Stimulated activated CD4-positive, alpha-beta T cell treated with anti-CD3 and anti-CD28 coated beads, Interleukin-4, amount 100 ng/mL, for 24 hours (primary cell): ENCODE results near the gene MBNL2.

Experiments
- DNase-seq: peaks from one replicate; pipeline ENCODE4 v3.0.0-alpha.2; 2020

MBNL2 gene

DNA sequence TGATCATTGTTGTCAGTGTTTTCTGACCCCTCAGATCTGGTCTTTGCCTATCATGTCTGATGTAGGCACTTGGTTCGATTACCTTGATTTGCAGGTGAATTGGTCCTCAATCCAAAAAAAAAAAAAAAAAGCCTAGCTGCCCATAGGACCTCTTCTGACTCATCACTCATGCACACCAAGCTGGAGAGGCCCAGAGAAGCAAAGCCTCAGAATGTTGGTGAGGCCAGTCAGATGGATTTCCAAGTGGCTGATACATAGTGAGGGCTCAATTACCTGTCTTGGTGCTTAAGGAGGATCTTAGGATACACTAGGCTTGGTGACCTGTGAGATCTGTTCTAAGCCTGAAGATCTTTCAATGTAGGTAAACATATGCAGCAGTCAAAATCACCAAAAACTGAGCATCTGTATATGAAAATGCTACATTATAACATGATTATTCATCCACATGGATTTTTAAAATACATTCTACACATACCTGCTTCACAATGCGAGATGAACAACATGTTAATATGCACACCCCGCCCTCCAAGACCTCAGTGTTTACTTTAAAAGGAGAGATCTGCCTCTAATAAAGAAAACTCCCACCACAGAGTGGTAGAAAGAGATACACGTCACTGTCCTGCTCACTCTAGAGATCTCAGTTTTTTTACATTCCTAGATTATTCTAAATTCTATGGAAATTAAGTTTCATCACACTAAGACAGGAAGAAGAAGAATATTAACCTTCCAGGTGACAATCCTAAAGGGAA lies 132.0 kb downstream of the MBNL2 start:
- no peak for DNase-seq

DNA sequence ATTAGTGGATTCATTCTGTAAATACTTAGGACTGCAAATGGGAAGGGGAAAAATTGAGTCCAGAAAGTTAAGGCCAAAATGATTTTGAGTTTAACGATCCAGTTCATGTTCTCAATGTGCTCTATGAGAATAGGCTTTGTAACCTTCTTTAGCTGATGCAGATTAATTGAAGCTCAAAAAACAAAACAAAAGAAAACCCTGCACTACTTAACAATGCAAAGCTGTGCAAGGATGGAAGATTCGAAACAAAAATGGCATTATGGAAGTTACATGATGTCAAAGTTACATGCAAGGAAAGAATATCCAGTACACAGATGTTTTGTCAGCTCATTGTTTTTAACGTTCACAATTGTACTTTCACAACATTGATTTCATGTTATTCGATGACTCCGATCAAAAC lies 132.7 kb downstream of the MBNL2 start:
- no peak for DNase-seq

DNA sequence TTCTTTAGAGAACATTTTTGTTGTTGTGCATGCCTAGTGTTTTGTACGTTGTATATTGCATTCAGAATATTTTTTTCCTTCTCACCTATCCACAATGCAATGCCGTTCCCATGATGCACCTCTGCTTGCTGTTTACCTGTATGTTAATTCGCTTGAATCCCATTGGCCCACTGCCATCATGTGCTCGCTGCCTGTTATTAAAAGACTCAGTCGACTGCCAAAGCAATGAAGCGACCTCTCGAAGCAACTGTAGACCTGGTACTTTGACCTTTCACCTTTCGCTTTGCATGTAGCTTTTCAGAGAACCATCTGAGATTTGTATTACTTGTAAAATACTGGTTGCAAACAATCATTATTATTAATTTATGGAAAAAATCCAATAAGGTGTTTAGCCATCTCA lies 134.5 kb downstream of the MBNL2 start:
- DNase-seq: no peak

DNA sequence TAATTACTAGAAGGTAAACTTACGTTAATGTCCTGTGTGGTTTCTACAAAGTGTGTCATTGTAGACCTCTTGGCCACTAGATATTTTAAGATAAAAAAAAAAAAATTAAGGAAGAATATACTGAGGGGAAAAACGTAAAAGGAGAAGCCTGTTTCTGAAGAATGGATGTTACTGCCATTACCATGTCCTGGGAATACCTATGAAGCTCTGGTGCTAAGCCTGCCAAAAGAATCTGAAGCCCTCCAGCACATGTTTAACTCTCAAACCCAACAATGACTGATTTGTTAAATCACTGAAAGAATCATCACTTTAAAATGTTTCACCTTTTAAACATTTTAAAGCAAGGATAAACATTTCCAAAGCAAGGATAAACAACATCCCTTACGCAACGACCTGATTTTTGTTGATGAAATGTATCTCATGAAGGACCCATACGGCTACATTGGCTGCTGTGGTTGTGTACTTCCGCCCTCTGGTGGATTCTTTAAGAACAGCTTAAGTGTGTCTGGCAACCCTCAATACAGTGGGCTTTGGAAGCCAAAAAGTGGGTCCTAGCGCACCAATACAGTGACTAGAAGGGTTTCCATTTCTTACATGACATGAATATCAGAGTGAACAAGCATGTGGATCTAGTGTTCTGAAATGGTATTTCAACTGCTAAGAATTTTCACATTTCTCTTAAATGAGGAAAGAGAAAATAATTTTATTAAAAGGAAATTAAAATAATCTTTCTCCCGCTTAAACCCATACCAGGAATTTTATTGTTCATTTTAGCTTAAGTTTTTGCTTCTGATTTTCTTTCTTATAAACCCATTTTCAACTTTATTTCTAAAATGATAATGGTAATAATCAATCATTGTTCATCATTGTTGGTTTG lies 137.3 kb downstream of the MBNL2 start:
- peak; percentile 53 for DNase-seq

DNA sequence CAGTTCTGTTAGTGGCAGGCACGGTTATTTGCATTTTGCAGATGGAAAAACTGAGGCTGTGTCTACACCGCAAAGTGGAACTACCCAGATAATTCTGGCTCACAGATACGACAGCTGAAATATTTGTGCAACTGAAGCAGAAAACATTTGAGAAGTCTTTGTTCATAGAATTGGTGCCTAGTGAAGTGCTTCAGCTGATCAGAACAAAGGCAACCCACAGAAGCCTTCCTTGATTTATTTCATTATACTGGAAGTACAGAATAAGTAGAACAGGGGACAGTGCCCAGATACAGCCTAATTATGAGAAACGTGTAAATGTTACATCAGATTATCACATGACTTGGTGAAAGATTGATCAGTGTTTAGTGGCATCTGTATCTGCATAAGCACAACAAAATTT lies 138.5 kb downstream of the MBNL2 start:
- no peak for DNase-seq

DNA sequence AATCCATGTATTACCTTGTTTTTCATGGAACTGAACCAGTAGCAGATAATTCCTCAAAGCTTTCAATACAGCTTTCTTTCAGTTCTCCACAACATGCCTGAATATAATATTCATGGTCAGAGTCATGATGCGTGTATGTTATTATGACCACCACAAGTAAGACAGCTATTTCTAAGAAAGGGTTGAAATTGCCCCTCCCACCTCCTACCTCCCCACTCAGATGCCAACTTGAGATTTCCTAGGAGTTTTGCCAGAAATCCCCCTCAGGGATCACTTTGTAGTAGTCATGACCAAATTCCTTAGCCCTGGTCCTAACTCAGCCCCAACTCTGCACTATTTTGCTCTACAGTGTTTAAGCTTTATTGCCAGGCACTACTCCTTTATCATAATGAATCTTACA lies 141.9 kb downstream of the MBNL2 start:
- no peak for DNase-seq

DNA sequence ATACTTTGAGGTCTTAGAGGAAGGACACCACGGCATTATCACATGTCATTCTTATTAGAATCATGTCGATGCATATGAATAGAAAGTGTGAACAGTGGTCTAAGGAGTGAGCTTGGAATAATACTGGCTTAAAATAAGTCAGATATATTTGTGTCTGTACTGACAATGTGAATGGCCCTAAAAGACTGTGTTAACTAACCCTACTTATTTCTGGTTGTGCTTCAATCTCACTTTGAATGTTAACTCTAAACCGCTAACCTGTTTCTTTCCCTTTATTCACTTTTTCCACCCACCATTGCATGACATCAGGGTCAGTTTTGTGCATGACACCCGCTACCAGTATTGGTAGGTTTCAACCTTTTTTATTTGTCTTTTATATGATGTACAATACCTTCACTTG lies 142.7 kb downstream of the MBNL2 start:
- no peak for DNase-seq

DNA sequence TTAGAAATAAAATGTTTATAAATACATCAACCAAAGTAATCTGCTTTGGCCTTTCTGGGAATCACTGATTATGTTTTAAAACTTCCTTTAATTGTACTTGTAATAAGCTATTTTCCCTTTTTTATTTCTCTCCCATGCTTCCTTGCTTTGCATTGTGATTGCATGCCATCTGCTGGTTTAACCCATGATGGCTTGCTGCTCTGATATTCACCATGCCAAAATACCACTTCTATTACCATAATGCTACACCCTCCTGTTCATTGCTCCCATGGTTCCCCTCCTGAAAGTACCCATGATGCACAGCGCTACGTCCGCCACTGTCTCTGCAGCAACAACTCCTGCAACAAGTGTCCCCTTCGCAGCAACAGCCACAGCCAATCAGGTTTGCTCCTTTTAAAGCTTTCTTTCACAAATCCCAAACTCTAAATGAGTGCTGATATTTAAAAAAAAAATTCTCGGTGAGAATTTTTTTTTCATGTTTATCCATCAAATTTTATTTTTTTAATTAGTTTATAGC lies 144.1 kb downstream of the MBNL2 start:
- no peak for DNase-seq

DNA sequence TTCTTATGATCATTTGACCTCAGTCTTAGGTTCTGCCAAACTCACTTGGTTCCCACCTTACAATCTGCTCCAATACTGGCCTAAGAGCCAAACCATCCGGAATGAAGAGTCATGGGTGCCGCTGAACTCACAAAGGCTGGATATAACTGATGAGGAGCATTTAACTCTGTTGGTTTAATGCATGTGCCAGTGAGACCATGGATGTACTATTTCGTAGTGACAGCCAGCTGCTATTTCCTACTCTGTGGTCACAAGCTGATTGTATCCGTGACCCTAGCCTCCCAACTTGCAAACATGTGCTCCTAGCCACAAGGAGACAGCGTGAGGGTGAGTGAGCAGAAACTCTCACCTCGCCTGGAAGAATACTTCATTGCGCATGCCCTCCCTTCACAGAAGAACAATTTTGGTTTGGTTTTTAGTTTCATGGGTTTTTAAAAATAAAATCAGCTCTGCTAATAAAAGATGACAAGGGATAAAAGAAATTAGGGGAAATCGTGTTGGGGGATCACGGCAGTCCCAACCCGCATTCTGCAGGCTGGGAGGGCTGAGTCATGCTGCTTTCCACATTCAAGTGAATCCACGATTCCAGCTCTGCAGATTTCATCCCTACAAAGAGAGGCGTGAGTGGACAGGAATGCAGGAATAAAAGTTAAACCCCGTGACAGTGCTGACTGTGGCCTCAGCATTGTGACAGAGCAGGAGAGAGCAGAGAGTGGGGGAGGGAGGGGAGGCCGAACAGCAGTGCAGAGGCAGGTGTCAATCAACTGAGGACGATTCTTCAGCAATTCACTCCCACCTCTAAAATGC lies 145.1 kb downstream of the MBNL2 start:
- DNase-seq: no peak

DNA sequence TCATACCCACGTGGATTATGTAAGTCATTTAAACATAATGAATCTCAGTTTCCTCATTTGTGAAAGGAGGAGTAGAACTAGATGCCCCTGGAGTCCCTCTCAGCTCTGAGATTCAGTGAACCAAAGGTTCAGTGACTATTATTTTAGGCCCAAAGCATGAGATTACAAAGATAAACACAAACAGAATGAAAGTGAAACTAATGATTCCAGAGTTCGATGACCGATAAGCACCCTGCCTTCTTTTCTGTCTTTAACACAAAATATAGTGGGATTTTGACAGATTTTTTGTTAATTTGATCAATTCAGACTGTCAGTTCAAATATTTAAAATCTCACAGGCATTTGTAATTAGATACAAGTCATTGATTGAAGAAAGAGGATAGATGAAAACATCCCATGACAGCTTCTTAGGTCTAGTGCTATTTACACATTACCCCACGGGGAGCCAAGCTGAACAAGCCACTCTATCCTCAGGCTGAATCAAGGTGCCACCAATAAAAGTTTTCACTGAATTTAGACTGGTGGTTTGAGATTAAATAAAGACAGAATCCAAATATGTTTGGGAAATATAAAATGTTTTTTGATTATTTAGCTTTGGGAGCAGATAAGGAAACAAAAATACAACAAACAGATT lies 147.2 kb downstream of the MBNL2 start:
- no peak for DNase-seq

DNA sequence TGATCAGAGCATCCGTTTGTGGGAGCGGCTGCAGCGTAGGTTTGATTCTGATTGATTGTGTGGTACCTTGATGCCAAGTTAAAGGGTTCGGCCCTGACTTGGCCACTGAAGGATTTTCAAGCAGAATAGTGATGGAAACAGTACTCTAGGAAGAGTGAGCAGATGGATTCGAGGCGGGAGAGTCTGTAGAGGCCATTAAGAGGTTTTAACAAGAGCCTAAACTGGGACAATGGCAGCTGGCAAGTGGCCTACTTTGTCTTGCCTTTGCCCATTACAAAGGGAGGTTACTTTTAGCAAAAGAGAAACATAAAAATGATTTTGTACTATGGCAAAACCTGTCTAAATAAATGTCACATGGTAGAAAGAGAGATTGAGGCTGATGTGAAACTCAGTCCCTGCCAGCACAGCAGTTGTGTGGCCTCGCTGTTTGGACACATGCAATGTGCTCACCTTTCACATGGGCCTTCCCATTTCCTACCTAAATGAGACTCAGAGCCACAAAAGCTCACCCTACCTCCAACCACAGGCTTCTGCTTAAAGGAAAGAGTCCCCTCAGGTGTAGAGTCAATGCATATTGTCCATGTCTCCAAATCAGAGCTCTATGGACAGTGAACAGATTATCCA lies 149.5 kb downstream of the MBNL2 start:
- DNase-seq: no peak

DNA sequence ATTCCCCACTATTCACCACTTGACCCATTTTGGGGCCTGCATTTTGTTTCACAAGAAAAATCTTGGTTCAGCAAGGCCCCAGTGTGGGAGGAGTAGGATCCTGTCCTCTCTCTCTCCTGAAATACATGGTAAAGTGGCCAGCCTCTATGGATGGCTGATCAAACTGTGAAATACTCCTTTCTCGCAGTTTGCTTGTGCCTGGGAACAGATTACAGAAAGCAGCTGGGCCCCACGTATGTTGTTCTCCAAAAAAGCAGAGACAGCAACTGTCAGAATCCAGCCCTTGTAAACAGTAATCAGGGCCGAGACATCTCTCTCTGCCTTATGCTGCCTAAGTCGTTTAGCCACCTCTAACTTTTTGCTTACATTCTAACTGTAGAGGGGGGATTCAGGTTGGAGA lies 150.8 kb downstream of the MBNL2 start:
- no peak for DNase-seq

DNA sequence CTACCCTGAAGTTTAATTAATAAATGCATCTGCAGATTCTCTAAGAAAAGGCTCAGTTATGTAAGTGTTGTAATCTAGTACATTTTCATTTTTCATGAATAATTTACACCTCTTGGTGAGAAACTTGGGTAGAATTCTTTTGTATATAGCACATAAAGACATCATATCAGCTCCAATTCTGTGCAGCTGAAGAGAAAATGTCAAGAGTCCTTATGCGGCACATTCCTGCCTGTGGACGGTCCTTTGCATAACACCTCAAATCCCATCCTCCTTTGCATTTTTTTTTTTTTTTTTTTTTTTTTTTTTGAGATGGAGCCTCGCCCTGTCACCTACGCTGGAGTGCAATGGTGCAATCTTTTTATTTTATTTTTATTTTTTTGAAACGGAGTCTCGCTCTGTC lies 151.7 kb downstream of the MBNL2 start:
- no peak for DNase-seq

DNA sequence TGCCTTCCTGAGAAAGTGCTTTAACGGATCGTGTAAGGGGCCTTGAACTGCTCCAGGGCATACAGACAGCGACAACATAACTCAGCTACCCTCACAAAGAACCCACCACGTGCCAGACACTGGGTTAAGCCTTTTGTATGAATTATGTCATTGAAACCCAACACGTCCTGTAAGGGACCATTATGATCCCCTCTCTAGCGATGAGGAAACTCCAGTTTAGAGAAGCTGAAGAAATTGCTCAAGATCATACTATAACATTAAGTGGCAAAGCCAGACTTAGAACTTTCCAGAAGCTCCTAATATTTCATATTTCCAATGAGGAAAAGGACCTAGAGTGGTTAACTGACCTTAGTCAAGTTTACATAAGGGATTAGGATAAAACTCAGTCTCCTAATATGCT lies 154.8 kb downstream of the MBNL2 start:
- DNase-seq: no peak

DNA sequence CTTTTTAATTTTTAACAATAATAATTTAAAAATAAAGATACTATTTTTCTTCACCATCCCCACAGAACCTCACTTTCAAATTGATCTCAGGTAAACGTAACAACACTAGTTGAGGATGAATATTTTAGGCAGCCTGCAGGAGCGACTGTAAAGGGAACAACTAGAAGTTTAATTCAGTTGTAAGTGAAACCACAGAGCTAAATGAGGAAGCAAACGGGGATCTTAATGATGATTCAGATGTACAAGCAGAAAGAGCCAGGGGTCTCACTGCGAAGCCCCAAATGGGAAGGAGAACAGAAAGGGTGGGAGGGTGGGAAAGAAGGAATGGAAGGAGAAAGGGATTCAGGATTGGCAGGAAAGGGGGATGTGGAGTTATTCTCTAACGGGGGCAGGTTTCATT lies 157.3 kb downstream of the MBNL2 start:
- DNase-seq: no peak

DNA sequence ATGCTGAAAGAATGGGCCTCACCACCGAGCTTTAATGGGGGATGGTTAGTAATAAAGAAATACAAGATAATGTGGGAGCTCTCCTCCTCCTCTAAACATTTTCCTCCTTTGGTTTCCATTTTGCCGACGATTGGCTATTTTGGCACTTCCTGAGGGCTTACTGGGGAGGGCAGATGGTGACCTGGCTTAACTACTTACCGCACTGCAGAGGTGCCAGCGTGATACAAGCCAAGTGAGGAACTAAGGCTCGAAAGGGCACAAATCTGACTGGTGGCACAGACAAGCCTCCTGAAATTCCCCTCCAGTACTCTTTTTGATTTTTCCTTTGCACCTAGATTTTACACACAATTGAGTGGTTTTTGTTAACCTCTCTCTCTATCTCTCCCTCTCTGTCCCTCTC lies 158.6 kb downstream of the MBNL2 start:
- DNase-seq: no peak

DNA sequence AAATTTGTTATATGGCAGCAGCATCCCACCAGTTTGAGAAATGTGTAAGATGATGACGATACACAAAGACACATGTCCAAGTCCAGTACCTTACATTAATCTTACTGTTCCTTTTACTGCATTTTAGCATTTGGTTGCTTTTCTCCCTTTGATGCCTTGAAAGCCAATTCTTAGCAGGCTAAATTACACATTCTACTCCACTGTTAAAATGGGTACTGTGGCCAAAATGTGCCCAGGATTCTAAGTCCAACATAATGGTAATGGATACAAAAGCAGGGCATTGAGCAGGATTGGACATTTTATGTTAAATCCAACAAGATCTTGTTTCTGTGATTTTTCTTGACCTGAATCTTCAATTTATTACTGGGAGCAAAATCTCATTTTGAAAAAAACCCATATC lies 159.1 kb downstream of the MBNL2 start:
- no peak for DNase-seq

DNA sequence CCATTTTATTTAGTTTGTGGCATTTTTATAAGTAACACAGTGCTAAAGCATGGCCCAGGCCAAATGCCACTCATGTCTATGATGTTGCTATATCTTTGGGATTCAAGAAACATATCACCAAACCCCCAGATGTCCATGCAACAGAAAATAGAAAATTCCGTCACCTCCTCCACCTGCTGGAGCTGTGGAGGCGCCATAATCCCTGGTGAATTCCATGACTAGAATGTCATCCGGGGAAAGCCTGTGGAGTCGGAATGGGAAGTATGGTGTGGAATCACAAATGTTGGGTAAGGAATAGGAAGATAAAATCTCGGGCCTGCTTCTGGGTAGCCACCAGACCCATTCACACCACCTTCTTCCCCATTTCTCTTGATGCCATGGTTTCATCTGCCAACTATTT lies 160.1 kb downstream of the MBNL2 start:
- DNase-seq: no peak

DNA sequence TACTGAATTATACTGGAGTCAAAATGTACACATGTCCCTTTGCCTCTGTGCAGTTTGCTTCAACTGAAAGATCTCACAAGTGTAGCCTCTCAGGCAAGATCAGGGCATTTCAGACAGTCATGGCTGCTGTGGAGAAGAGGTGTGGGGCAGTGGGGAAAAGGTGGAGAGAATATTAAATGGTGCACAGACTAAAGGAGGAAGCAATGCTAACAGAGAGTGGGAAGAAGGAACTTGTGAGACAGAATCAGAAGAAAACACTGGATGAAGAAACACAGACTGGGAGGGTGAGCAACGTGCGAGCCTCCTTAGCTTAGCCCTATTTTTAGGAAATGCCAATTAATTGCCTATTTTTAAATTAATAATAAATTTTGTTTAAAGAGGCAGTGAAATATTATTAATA lies 162.2 kb downstream of the MBNL2 start:
- no peak for DNase-seq

DNA sequence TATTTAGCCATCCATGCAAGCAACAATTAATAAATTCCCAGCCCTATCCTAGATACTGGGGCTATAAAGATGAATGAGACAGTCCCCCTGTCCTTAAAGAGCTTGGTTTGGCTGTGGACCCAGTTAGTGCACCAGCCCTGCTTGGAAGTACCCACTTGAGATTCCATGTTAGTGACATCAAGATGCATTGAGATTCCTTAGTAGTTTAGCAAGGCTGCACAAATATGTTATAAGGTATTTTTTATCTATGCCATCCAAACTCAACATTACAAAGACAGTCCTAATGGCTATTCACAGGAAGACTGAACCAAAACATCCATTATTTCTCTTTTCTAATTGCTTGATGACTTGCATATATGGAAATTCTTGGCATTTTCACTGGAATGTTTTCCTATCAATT lies 163.0 kb downstream of the MBNL2 start:
- no peak for DNase-seq

DNA sequence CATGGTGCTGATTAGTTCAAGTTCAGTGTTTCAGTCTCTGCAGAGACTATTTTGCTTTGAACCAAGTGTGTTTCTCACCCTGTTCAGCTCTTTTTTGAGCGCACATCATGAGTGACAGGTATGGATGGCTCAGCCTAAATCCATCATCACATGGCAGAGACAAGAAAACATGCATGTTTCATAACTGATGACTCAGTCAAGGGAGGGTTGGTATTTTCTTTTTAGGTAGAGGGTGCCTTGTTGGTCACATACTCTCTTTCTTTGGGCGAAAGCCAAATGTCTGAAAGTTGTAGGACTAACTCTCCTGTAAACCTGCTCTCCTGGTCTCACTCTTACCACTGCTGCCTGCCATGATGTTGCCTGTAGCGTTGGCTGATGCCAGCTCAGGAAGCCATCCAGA lies 163.7 kb downstream of the MBNL2 start:
- no peak for DNase-seq

DNA sequence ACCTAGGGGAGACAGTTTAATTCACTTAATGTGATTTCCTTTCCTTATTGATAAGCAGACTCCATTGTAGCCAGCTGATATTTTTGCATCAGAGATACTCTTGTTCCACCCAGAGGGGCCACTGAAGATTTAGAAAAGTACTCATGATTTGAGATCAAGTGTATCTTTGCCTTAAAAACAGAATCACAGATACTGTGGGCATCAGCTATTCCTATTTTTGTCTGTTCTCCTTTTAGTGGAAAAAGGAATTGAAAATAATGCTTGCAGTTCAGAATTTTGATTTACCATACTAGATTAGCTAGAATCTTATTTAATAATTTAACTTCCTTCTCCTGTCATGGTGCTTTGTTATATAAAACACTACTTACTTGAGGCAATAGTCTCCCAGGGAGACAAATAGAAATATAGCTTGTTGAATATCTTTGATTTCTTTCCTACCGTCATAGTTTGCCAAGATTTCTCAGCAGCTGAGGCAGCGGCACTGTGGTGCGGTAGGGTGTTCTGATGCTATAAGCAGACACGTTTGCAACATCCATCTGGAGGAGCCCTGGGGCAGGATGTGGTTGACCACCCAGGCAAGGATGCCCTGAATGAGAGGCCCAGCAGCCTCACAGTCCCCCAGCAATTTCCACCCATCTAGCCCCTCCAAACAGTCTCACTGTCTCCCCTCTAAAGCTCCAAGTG lies 164.8 kb downstream of the MBNL2 start:
- no peak for DNase-seq
